ENCODE measurements around the gene IGFALS.

Gene IGFALS

GRCh38 chr16:1762879-1763520 is 30.5 kb downstream of the IGFALS start:
- no peak for TF ChIP-seq ESRRG (CRISPR knock-in tag; IDR thresholded peaks at IDR 0.05)
- no peak for TF ChIP-seq RARB (CRISPR knock-in tag; IDR thresholded peaks at IDR 0.05)
- TF ChIP-seq PPARA (CRISPR knock-in tag; IDR thresholded peaks at IDR 0.05; ENCODE audit: borderline replicate concordance): no peak
- no peak for TF ChIP-seq GLIS3 (CRISPR knock-in tag; IDR thresholded peaks at IDR 0.05)
- TF ChIP-seq ZFP3 (CRISPR knock-in tag; IDR thresholded peaks at IDR 0.05): no peak
- TF ChIP-seq ZNF8 (CRISPR knock-in tag; IDR thresholded peaks at IDR 0.05): no peak
- no peak for TF ChIP-seq BACH2 (CRISPR knock-in tag; IDR thresholded peaks at IDR 0.05; ENCODE audit: borderline replicate concordance)
- TF ChIP-seq ZC3H10 (CRISPR knock-in tag; IDR thresholded peaks at IDR 0.05): no peak
- no peak for TF ChIP-seq OSR1 (CRISPR knock-in tag; IDR thresholded peaks at IDR 0.05)
- no peak for TF ChIP-seq ZFP30 (CRISPR knock-in tag; IDR thresholded peaks at IDR 0.05)
- no peak for TF ChIP-seq TOX (CRISPR knock-in tag; IDR thresholded peaks at IDR 0.05; ENCODE audit: borderline replicate concordance)
- no peak for TF ChIP-seq ZNF565 (CRISPR knock-in tag; conservative IDR thresholded peaks at IDR 0.05; ENCODE audit: low read depth)
- no peak for TF ChIP-seq POU6F1 (CRISPR knock-in tag; IDR thresholded peaks at IDR 0.05; ENCODE audit: borderline replicate concordance, low read depth)
- TF ChIP-seq ZNF70 (CRISPR knock-in tag; IDR thresholded peaks at IDR 0.05): no peak
- no peak for TF ChIP-seq CSRNP3 (CRISPR knock-in tag; IDR thresholded peaks at IDR 0.05)
- no peak for TF ChIP-seq CSDC2 (CRISPR knock-in tag; IDR thresholded peaks at IDR 0.05)
- TF ChIP-seq, protein P1, sequence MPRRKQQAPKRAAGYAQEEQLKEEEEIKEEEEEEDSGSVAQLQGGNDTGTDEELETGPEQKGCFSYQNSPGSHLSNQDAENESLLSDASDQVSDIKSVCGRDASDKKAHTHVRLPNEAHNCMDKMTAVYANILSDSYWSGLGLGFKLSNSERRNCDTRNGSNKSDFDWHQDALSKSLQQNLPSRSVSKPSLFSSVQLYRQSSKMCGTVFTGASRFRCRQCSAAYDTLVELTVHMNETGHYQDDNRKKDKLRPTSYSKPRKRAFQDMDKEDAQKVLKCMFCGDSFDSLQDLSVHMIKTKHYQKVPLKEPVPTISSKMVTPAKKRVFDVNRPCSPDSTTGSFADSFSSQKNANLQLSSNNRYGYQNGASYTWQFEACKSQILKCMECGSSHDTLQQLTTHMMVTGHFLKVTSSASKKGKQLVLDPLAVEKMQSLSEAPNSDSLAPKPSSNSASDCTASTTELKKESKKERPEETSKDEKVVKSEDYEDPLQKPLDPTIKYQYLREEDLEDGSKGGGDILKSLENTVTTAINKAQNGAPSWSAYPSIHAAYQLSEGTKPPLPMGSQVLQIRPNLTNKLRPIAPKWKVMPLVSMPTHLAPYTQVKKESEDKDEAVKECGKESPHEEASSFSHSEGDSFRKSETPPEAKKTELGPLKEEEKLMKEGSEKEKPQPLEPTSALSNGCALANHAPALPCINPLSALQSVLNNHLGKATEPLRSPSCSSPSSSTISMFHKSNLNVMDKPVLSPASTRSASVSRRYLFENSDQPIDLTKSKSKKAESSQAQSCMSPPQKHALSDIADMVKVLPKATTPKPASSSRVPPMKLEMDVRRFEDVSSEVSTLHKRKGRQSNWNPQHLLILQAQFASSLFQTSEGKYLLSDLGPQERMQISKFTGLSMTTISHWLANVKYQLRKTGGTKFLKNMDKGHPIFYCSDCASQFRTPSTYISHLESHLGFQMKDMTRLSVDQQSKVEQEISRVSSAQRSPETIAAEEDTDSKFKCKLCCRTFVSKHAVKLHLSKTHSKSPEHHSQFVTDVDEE (CRISPR knock-in tag; IDR thresholded peaks at IDR 0.05): no peak
- ATAC-seq: no peak

DNA sequence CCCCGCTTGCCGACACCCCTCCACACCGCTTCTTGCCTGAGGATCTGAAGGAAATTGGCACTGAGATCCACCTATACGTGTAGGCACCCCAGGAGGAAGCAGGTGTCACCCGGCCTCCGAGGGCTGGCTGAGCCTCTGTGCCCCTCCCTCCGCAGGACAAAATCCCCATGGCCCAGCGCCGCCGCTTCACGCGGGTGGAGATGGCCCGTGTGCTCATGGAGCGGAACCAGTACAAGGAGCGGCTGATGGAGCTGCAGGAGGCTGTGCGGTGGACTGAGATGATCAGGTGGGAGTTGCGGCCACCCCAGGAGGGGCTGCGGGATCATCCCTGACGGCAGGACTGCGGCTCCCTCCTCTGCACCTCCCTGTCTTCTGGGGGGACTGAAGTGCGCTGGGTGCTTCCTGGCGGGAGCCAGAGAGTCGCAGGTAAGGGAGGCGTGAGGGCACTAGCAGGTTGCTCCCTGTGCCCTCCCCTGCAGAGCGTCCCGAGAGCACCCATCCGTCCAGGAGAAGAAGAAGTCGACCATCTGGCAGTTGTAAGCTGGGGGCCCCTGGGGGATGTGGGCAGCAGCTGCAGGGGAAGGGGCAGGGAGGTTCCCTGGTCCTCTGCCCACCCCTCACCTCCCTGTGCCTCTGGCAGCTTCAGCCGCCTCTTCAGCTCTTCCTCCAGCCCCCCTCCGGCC is 31.2 kb downstream of the IGFALS start:
- TF ChIP-seq OSR1 (CRISPR knock-in tag; IDR thresholded peaks at IDR 0.05) (no peak), TOX (CRISPR knock-in tag; IDR thresholded peaks at IDR 0.05; ENCODE audit: borderline replicate concordance) (no peak), ZFP3 (CRISPR knock-in tag; IDR thresholded peaks at IDR 0.05) (no peak), CSDC2 (CRISPR knock-in tag; IDR thresholded peaks at IDR 0.05) (no peak), CSRNP3 (CRISPR knock-in tag; IDR thresholded peaks at IDR 0.05) (no peak), ZC3H10 (CRISPR knock-in tag; IDR thresholded peaks at IDR 0.05) (no peak), TCF4 (CRISPR knock-in tag; IDR thresholded peaks at IDR 0.05; ENCODE audit: borderline replicate concordance) (no peak), POU6F1 (CRISPR knock-in tag; IDR thresholded peaks at IDR 0.05; ENCODE audit: borderline replicate concordance, low read depth) (no peak), ARNTL (CRISPR knock-in tag; IDR thresholded peaks at IDR 0.05; ENCODE audit: borderline replicate concordance, low read depth) (no peak), ESRRG (CRISPR knock-in tag; IDR thresholded peaks at IDR 0.05) (no peak)
- TF ChIP-seq, protein P1 (CRISPR knock-in tag; IDR thresholded peaks at IDR 0.05): no peak
- TF ChIP-seq, protein P2, sequence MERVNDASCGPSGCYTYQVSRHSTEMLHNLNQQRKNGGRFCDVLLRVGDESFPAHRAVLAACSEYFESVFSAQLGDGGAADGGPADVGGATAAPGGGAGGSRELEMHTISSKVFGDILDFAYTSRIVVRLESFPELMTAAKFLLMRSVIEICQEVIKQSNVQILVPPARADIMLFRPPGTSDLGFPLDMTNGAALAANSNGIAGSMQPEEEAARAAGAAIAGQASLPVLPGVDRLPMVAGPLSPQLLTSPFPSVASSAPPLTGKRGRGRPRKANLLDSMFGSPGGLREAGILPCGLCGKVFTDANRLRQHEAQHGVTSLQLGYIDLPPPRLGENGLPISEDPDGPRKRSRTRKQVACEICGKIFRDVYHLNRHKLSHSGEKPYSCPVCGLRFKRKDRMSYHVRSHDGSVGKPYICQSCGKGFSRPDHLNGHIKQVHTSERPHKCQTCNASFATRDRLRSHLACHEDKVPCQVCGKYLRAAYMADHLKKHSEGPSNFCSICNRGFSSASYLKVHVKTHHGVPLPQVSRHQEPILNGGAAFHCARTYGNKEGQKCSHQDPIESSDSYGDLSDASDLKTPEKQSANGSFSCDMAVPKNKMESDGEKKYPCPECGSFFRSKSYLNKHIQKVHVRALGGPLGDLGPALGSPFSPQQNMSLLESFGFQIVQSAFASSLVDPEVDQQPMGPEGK (CRISPR knock-in tag; IDR thresholded peaks at IDR 0.05; ENCODE audit: borderline replicate concordance): no peak
- no peak for ATAC-seq
